ENCODE data around the gene MACROD1. TPM values are rescaled to one million over a fixed set of nuclear protein-coding genes. Genes with fewer than 3 reads are reported as not detected.

The MACROD1 gene
- total and polyA plus RNA-seq, 2 of the 13 experiments (the other 11 are each of a cell fraction or from before 2014, with no cell fraction given): 23.1 to 34.5 TPM

DNA sequence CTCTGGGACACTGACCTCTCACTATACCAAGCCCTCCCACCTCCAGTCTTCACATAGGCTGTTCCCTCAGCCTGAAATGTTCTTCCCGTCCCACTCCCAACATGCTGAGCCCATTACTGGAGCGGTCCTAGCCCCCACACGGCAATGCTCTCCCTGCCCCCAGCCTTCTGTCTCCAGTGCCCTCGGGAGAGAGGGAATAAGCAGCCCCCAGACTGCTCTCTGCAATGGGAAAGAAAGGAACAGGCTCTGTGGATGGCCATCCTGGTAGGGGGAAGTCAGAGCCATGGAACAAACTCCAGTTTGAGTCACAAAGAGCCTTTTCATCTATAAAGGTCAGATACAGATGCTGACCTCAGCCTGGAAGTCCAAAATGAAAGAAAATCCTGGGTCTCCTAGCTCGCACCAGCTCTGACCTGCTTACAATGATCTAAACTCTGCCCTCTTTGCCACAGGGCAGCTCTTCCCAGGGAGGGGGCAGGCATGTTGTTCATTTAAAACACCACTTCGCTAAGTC is 67.5 kb downstream of the MACROD1 start (continued):
- TF ChIP-seq PBX3 (CRISPR knock-in tag; IDR thresholded peaks at IDR 0.05; ENCODE audit: borderline replicate concordance) (no peak), HMGXB3 (CRISPR knock-in tag; IDR thresholded peaks at IDR 0.05; ENCODE audit: borderline replicate concordance) (no peak), ZSCAN22 (CRISPR knock-in tag; IDR thresholded peaks at IDR 0.05) (no peak), SALL2 (CRISPR knock-in tag; IDR thresholded peaks at IDR 0.05) (peak; percentile 68; the same call in 1 of the 2 replicates), ETV5 (CRISPR knock-in tag; IDR thresholded peaks at IDR 0.05; ENCODE audit: borderline replicate concordance) (no peak), FOXA1 (IDR thresholded peaks at IDR 0.05) (no peak), FOXA1 (CRISPR knock-in tag; IDR thresholded peaks at IDR 0.05) (no peak), ZNF496 (CRISPR knock-in tag; IDR thresholded peaks at IDR 0.05; ENCODE audit: insufficient replicate concordance) (no peak), SSRP1 (CRISPR knock-in tag; IDR thresholded peaks at IDR 0.05) (no peak), HDAC1 (CRISPR knock-in tag; IDR thresholded peaks at IDR 0.05) (peak; percentile 27; the same call in 1 of the 2 replicates), ZNF280D (CRISPR knock-in tag; IDR thresholded peaks at IDR 0.05) (no peak), MLLT10 (CRISPR knock-in tag; IDR thresholded peaks at IDR 0.05) (no peak), ZFP82 (CRISPR knock-in tag; IDR thresholded peaks at IDR 0.05; ENCODE audit: borderline replicate concordance) (no peak)
- TF ChIP-seq, protein P1, sequence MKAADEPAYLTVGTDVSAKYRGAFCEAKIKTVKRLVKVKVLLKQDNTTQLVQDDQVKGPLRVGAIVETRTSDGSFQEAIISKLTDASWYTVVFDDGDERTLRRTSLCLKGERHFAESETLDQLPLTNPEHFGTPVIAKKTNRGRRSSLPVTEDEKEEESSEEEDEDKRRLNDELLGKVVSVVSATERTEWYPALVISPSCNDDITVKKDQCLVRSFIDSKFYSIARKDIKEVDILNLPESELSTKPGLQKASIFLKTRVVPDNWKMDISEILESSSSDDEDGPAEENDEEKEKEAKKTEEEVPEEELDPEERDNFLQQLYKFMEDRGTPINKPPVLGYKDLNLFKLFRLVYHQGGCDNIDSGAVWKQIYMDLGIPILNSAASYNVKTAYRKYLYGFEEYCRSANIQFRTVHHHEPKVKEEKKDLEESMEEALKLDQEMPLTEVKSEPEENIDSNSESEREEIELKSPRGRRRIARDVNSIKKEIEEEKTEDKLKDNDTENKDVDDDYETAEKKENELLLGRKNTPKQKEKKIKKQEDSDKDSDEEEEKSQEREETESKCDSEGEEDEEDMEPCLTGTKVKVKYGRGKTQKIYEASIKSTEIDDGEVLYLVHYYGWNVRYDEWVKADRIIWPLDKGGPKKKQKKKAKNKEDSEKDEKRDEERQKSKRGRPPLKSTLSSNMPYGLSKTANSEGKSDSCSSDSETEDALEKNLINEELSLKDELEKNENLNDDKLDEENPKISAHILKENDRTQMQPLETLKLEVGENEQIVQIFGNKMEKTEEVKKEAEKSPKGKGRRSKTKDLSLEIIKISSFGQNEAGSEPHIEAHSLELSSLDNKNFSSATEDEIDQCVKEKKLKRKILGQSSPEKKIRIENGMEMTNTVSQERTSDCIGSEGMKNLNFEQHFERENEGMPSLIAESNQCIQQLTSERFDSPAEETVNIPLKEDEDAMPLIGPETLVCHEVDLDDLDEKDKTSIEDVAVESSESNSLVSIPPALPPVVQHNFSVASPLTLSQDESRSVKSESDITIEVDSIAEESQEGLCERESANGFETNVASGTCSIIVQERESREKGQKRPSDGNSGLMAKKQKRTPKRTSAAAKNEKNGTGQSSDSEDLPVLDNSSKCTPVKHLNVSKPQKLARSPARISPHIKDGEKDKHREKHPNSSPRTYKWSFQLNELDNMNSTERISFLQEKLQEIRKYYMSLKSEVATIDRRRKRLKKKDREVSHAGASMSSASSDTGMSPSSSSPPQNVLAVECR (CRISPR knock-in tag; IDR thresholded peaks at IDR 0.05; ENCODE audit: borderline replicate concordance): no peak

Measured in HepG2 (cell line).